Measurements from ENCODE around the gene D2HGDH.

- TF ChIP-seq POLR2A (IDR thresholded peaks at IDR 0.05) = no peak
- TF ChIP-seq, protein P1, sequence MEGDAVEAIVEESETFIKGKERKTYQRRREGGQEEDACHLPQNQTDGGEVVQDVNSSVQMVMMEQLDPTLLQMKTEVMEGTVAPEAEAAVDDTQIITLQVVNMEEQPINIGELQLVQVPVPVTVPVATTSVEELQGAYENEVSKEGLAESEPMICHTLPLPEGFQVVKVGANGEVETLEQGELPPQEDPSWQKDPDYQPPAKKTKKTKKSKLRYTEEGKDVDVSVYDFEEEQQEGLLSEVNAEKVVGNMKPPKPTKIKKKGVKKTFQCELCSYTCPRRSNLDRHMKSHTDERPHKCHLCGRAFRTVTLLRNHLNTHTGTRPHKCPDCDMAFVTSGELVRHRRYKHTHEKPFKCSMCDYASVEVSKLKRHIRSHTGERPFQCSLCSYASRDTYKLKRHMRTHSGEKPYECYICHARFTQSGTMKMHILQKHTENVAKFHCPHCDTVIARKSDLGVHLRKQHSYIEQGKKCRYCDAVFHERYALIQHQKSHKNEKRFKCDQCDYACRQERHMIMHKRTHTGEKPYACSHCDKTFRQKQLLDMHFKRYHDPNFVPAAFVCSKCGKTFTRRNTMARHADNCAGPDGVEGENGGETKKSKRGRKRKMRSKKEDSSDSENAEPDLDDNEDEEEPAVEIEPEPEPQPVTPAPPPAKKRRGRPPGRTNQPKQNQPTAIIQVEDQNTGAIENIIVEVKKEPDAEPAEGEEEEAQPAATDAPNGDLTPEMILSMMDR (IDR thresholded peaks at IDR 0.05 in 4 of 5, conservative IDR thresholded peaks at IDR 0.05 in 1 of 5) = no peak
Observed at GRCh38 chr2:241762321-241762932, 28.0 kb downstream of the D2HGDH start.
